Stomach (tissue), 9 donors: ENCODE measurements around the gene ZFYVE26. TPM values are rescaled to one million over a fixed set of nuclear protein-coding genes. Genes with fewer than 3 reads are reported as not detected.

Source experiments
- DNase-seq, 2 donors: peaks; one replicate each; pipeline versions ENCODE4 v3.0.0 to v3.0.0-alpha.2; 2013 to 2019
- H3K27ac ChIP-seq, 5 donors: fragments of 200-600 bp in 4 of 5; sonication (generic) in 4 of 5; one replicate each; pipeline ENCODE4 v1.5.1; 2013 to 2019; ENCODE audit warnings: mild to moderate bottlenecking in 1 of 5, moderate library complexity in 1 of 5
- H3K27me3 ChIP-seq, 3 donors: fragments of 200-600 bp; sonication (generic); one replicate each; pipeline ENCODE4 v1.5.1; 2017 to 2019; ENCODE audit warnings: mixed run types in 1 of 3
- H3K36me3 ChIP-seq, 4 donors: fragments of 200-600 bp; sonication (generic); 1 replicate in 3 of 4; 2 replicates in 1 of 4; pipeline ENCODE4 v1.5.1; 2016 to 2019
- H3K4me1 ChIP-seq, 4 donors: fragments of 200-600 bp; sonication (generic); one replicate each; pipeline ENCODE4 v1.5.1; 2016 to 2019
- H3K4me3 ChIP-seq, 4 donors: fragments of 200-600 bp; sonication (generic) in 3 of 4; one replicate each; pipeline ENCODE4 v1.5.1; 2016 to 2019; ENCODE audit warnings: mild to moderate bottlenecking in 1 of 4
- H3K9me3 ChIP-seq, 4 donors: fragments of 200-600 bp; sonication (generic); one replicate each; pipeline ENCODE4 v1.5.1; 2016 to 2019
- CTCF ChIP-seq, 7 experiments: fragments of 450-650 bp in 4 of 7; fragments of 200-600 bp in 3 of 7; sonication (generic) in 3 of 7; IDR thresholded peaks; one replicate each; pipeline ENCODE4 v1.5.1; 2016 to 2019; ENCODE audit warnings: antibody characterized with exemption in 7 of 7, control low read depth in 2 of 7, mild to moderate bottlenecking in 1 of 7
- EP300 ChIP-seq: sonication (generic); formaldehyde crosslinking; IDR thresholded peaks from one replicate; pipeline ENCODE4 v1.6.1; 2017; ENCODE audit warnings: antibody characterized with exemption
- POLR2A ChIP-seq, 4 donors: fragments of 450-650 bp; IDR thresholded peaks; one replicate each; pipeline ENCODE4 v1.6.1; 2016; ENCODE audit warnings: antibody characterized with exemption in 4 of 4, control low read depth in 2 of 4, mild to moderate bottlenecking in 1 of 4, moderate library complexity in 1 of 4
- POLR2AphosphoS5 ChIP-seq, 3 donors: sonication (generic); formaldehyde crosslinking; IDR thresholded peaks; one replicate each; pipeline ENCODE4 v1.6.1; 2016; ENCODE audit warnings: antibody characterized with exemption in 3 of 3
- WGBS, 5 donors: extraction: QIAGEN DNeasy Blood & Tissue Kit in 3 of 5; methylation state at CpG; one replicate each; pipeline versions ENCODE4 v1.1.5 to v1.1.7; 2013 to 2018; 5-methylcytosine and 5-hydroxymethylcytosine counted together
- intact Hi-C: fragments of 100-400 bp; cut with DNase I; formaldehyde crosslinking; loops from one replicate; pipeline ENCODE4 v1.15.1; 2023; ENCODE audit warnings: low total_unique reads
- polyA plus RNA-seq, 3 donors: library from polyadenylated mRNA; stranded (reverse); fragments of 200-250 nt; gene quantifications; one replicate each; pipeline ENCODE4 v1.2.3, GENCODE V29; 2013
- total RNA-seq, 5 donors: library from RNA; depleted of rRNA; stranded (reverse); fragments of >200 nt; gene quantifications; one replicate each; pipeline versions ENCODE4 v1.1.0 to v1.2.3, GENCODE V29; 2014 to 2016
- donor health status: healthy with polysubstance abuse.
- donor health status: Bipolar disorder and iron deficiency.
- donor health status: healthy.

Gene ZFYVE26
- total and polyA plus RNA-seq, 8 donors: 2.1 to 201 (median 20.8) TPM

- no peaks in the 10 kb centered on the region for H3K9me3 ChIP-seq
- no peak overlapping the region for H3K4me3 ChIP-seq
- 72 to 87% (median 84%) methylated on average over 3 of the region's 3 CpGs for WGBS, 5 donors
- TF ChIP-seq POLR2A (IDR thresholded peaks at IDR 0.05): no peak
- TF ChIP-seq POLR2AphosphoS5 (IDR thresholded peaks at IDR 0.05): no peak
- no peak for TF ChIP-seq CTCF (IDR thresholded peaks at IDR 0.05)
- TF ChIP-seq EP300: no peak
- intact Hi-C loops: no loop called here
- H3K27me3 ChIP-seq: no peaks in the 10 kb centered on the region
- H3K27ac ChIP-seq: no peak overlapping the region
- H3K36me3 ChIP-seq: peaks cover 79 to 100% (median 99%) of the 10 kb centered on the region in 4 donors
- H3K4me1 ChIP-seq: no peaks in the 10 kb centered on the region
- no peak for DNase-seq
These were observed 10.1 kb downstream of the ZFYVE26 start for GRCh38 chr14:67806246-67806645.

- intact Hi-C loops: no loop called here
- peaks cover 62 to 100% (median 100%) of the 10 kb centered on the region in 4 donors for H3K36me3 ChIP-seq
These were observed 15.6 kb downstream of the ZFYVE26 start for GRCh38 chr14:67800743-67801142.

DNA sequence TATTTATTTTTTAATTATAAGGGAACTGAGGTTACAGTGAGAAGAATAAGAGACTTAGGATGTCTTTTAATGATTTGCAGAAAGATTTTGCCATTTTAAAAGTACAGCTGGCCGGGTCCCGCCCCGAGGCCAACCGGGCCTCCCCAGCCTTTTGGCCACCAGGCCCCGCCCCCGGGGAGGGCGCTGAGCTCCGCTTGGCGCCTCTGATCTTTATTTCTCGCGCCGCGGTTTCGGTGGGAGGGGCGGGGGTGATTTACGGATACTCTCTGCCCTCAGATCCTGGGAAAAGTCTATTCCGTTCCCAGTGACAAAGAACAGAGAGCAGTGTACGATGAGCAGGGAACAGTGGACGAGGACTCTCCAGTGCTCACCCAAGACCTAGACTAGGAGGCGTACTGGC lies 17.7 kb downstream of the ZFYVE26 start:
- H3K9me3 ChIP-seq: no peaks in the 10 kb centered on the region
- no peaks in the 10 kb centered on the region for H3K27me3 ChIP-seq
- no peak overlapping the region for H3K4me3 ChIP-seq
- no peaks in the 10 kb centered on the region for H3K4me1 ChIP-seq
- H3K36me3 ChIP-seq: peaks cover 57 to 100% (median 100%) of the 10 kb centered on the region in 4 donors
- TF ChIP-seq POLR2A (IDR thresholded peaks at IDR 0.05): no peak
- DNase-seq: no peak
- H3K27ac ChIP-seq: no peak overlapping the region
- WGBS, 5 donors: 84 to 97% (median 89%) methylated on average over 20 of the region's 20 CpGs
- intact Hi-C loops: no loop called here

More at GRCh38 chr14:67800743-67801142, 15.6 kb downstream of the ZFYVE26 start:
- H3K27ac ChIP-seq: no peak overlapping the region
- no peak for DNase-seq
- 90 to 99% (median 96%) methylated on average over 4 of the region's 4 CpGs for WGBS, 5 donors
- H3K4me1 ChIP-seq: no peaks in the 10 kb centered on the region
- H3K9me3 ChIP-seq: no peaks in the 10 kb centered on the region
- TF ChIP-seq POLR2AphosphoS5 (IDR thresholded peaks at IDR 0.05) (no peak), CTCF (IDR thresholded peaks at IDR 0.05) (no peak), EP300 (no peak), POLR2A (IDR thresholded peaks at IDR 0.05) (no peak)
- H3K27me3 ChIP-seq: no peaks in the 10 kb centered on the region
- no peak overlapping the region for H3K4me3 ChIP-seq

DNA sequence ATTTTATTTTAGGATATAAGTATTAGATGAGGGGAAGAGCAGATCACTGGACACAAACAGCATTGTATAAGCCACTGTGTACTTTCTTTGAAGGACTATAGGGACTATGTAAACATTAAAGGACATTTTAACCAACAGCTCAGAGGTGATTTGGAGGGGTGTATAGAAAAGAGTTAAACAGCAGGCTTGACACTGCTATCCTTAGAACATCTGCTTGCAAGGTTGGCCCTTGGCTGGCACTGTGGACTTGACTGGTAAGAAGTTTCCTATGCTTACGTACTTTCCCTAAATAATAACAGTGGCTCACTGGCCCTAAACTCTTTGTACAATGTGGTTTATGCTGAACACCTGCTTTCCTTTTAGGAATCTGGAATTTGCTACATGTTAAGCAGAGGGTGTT lies 28.7 kb downstream of the ZFYVE26 start:
- no peaks in the 10 kb centered on the region for H3K9me3 ChIP-seq
- no peak overlapping the region for H3K4me3 ChIP-seq
- no peak for DNase-seq
- H3K4me1 ChIP-seq: no peaks in the 10 kb centered on the region
- no peak overlapping the region for H3K27ac ChIP-seq
- H3K27me3 ChIP-seq: no peaks in the 10 kb centered on the region
- peaks cover 77 to 100% (median 100%) of the 10 kb centered on the region in 4 donors for H3K36me3 ChIP-seq
- 82 to 97% (median 92%) methylated on average over 1 of the region's 1 CpG for WGBS, 5 donors
- TF ChIP-seq EP300: no peak
- TF ChIP-seq CTCF (IDR thresholded peaks at IDR 0.05): no peak
- no peak for TF ChIP-seq POLR2AphosphoS5 (IDR thresholded peaks at IDR 0.05)
- no peak for TF ChIP-seq POLR2A (IDR thresholded peaks at IDR 0.05)
- intact Hi-C loops: no loop called here

GRCh38 chr14:67785270-67786109 lies 30.9 kb downstream of the ZFYVE26 start:
- TF ChIP-seq POLR2A (IDR thresholded peaks at IDR 0.05): no peak
- no peak for TF ChIP-seq CTCF (IDR thresholded peaks at IDR 0.05)
- no peak for TF ChIP-seq POLR2AphosphoS5 (IDR thresholded peaks at IDR 0.05)
- TF ChIP-seq EP300: no peak
- no peaks in the 10 kb centered on the region for H3K9me3 ChIP-seq
- H3K27me3 ChIP-seq: no peaks in the 10 kb centered on the region
- peaks cover 85 to 100% (median 100%) of the 10 kb centered on the region in 4 donors for H3K36me3 ChIP-seq
- intact Hi-C loops: no loop called here
- H3K4me1 ChIP-seq: no peaks in the 10 kb centered on the region
- no peak for DNase-seq
- H3K4me3 ChIP-seq: no peak overlapping the region
- no peak overlapping the region for H3K27ac ChIP-seq
- 93 to 96% (median 95%) methylated on average over 4 of the region's 4 CpGs for WGBS, 5 donors
